ENCODE measurements around the gene NDUFAF8. TPM values are rescaled to one million over a fixed set of nuclear protein-coding genes. Genes with fewer than 3 reads are reported as not detected.

The NDUFAF8 gene
- polyA plus RNA-seq, 3 donors from 2014 or later = 61.2 to 121 (median 67.8) TPM

DNA sequence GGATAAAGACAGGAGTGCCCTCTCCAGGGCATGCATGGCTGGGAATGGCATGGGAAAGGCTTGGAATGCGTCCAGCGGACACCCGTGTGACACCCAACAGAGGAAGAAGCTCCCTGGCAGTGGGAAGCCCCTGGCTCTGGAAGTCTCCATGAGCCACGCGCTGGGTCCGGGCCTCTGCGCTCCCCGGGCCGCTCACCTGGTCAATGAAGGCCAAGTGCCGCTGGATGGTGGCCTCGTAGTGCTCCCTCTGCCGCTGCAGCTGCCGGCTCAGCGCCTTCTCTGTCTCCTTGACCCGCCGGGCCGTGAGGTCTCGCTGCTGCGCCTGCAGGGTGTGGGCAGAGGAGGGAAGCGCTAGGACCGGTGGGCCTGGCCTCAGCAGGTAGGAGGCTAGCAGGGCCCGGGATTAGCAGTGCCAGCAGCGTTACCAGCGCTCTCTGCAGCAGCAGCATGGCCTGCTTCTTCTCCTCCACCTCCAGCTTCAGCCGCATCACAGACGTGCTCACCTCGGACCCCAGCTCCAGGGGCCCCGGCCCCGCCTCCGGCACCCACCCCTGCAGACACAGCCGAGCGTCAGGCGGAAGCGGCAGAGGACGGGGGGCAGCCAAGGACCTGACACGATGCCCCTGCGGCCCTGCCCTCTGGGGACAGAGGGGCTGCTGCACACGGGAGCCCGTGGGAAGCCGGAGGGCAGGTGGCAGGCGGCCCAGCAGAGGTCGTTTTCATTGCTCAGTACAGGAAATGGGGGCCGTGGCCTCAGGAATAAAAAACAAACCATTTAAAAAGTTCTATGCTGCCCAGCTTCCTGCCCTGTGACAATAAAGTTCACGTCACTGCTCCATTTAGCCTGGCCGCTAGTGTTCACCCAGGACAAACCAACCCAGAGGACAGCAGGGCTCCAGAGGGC is 42.4 kb upstream of the NDUFAF8 start:
- no peaks in the 10 kb centered on the region for H3K36me3 Mint-ChIP-seq
- no peaks in the 10 kb centered on the region for H3K4me1 Mint-ChIP-seq
- no peak overlapping the region for H3K4me3 Mint-ChIP-seq
- no peak overlapping the region for H3K27ac Mint-ChIP-seq
- no peak for DNase-seq
- H3K27me3 Mint-ChIP-seq (ENCODE audit: low read depth in 3 of 3) = no peaks in the 10 kb centered on the region
- H3K9me3 Mint-ChIP-seq = no peaks in the 10 kb centered on the region

DNA sequence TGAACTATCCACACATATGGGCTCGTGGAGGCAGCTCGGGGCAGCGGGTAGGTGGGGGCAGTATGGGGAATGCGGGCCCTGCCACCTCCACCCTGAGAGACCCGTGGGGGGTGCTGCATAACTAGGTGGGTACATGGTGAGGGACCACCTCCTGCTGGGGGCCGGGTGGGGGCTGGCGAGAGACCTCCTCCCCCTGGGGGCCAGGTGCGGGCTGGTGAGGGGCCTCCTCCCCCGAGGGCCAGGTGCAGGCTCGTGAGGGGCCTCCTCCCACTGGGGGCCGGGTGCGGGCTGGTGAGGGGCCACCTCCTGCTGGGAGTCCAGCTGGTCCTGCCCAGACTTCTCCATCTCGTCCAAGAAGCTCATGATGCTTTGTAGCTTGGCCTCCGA is 41.7 kb upstream of the NDUFAF8 start:
- no peaks in the 10 kb centered on the region for H3K27me3 Mint-ChIP-seq (ENCODE audit: low read depth in 3 of 3)
- H3K4me3 Mint-ChIP-seq = no peak overlapping the region
- H3K9me3 Mint-ChIP-seq = no peaks in the 10 kb centered on the region
- H3K36me3 Mint-ChIP-seq = no peaks in the 10 kb centered on the region
- H3K27ac Mint-ChIP-seq = no peak overlapping the region
- H3K4me1 Mint-ChIP-seq = no peaks in the 10 kb centered on the region
- DNase-seq = no peak

DNA sequence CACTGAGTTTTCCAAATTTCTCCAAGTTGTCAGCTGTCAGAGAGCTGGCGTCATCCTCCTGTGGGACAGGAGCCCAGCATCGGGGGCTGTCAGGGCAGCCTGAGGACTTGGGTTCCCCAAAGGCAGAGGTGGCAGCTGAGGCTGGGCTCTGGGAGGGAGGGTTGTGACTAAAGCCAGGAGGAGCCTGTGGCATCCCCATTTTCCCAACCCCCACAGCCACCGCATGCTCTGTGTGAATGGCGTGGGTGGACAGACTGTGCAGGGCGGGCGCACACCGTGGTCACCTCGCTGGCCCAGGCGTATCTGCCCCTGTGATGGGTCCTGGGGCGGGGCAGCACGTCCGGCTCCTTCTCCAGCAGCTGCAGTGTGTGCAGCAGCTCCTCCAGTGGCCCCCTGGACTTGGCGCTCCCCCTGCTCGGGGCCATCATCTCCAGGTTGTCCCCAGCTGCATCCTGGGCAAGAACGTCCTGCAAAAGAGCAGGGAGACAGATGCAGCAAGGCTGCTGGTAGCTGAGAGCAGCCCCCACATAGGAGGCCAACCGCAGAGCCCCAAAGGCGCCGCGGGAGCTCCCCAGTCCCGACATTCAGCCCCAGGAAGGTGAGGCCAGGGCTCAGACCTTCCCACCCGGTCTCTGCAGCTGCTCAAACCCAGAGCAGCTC is 41.2 kb upstream of the NDUFAF8 start:
- no peaks in the 10 kb centered on the region for H3K9me3 Mint-ChIP-seq

DNA sequence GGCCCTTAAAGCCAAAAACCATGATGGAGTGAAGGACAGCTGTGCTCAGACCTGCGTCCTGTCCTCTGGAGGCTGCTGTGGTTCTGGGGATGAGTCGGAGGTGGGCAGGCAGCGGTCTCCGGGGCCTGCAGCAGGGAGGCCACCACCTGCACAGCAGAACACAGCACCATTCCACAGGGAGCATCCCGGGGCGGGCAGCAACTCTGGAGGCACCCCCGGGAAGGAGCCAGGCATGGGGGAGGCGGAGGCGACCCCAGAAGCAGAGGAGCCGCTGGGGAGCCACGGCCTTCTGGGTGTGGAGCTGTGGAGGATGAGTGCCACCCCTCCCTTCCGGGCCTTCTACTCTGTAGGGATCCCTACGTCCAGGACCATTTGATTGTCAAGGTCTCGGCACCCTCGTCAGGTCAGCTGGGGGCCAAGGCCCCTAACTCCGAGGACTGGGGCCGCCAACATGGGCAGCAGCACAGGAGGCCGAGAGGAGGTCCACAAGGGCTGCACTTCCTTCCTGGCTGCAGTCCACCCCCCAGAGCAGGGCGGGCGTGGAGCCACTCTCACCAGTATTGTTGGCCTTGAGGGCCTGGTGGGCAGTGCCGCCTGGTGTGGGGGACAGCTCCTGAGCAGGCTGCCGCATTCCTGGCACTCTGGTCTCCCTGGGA is 40.2 kb upstream of the NDUFAF8 start:
- Mint-ChIP-seq H3K9me3 (no peaks in the 10 kb centered on the region), H3K27ac (no peak overlapping the region), H3K36me3 (no peaks in the 10 kb centered on the region), H3K4me3 (no peak overlapping the region), H3K4me1 (no peaks in the 10 kb centered on the region), H3K27me3 (ENCODE audit: low read depth in 3 of 3) (peaks cover 0 to 3% (median 0%) of the 10 kb centered on the region in 3 donors)
- DNase-seq = no peak

More for the DNA sequence above, 41.2 kb upstream of the NDUFAF8 start:
- no peak for DNase-seq
- Mint-ChIP-seq H3K27ac (no peak overlapping the region), H3K4me3 (no peak overlapping the region), H3K27me3 (ENCODE audit: low read depth in 3 of 3) (no peaks in the 10 kb centered on the region), H3K36me3 (no peaks in the 10 kb centered on the region), H3K4me1 (no peaks in the 10 kb centered on the region)

DNA sequence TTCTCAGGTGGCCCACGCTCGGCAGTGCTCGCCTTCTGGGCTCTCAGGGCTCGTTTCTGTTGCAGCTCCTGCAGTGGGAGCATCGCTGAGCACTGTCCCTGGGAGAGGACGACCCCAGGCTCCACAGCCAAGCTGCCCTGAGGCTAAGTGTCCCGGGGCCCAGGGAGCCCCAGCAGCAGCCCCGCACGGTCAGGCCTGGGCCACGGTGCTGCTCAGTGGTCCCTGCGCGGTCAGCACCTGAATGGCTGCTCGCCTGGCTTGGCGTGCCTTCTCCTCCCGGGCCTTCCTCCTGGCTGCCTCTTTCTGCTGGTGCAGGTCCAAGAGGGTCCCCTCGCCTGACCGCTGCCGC is 39.7 kb upstream of the NDUFAF8 start:
- Mint-ChIP-seq H3K27me3 (ENCODE audit: low read depth in 3 of 3) (peaks cover 0 to 3% (median 0%) of the 10 kb centered on the region in 3 donors), H3K27ac (no peak overlapping the region), H3K4me3 (no peak overlapping the region), H3K36me3 (no peaks in the 10 kb centered on the region), H3K9me3 (no peaks in the 10 kb centered on the region), H3K4me1 (no peaks in the 10 kb centered on the region)
- no peak for DNase-seq

DNA sequence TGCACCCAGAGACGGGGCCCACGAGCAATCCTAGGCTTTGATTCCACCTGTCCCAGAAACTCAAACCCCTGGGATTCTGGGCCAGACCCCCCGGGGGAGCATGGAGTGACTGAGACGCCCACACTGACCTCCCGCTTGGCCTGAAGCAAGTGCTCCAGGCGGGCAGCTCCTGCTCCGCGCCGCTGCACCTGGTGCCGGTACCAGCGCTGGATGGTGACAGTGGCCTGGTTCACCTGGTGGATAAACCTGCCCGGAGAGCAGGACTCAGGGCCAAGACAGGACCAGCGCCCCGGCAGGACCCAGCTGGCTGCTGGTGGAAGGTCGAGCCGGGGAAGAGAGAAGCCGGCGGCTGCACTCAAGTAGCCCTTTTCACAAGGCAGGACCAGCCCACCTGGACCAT is 38.9 kb upstream of the NDUFAF8 start:
- no peaks in the 10 kb centered on the region for H3K4me1 Mint-ChIP-seq
- no peak for DNase-seq
- peaks cover 0 to 3% (median 0%) of the 10 kb centered on the region in 3 donors for H3K27me3 Mint-ChIP-seq (ENCODE audit: low read depth in 3 of 3)
- H3K9me3 Mint-ChIP-seq = no peaks in the 10 kb centered on the region
- H3K36me3 Mint-ChIP-seq = no peaks in the 10 kb centered on the region
- no peak overlapping the region for H3K4me3 Mint-ChIP-seq
- H3K27ac Mint-ChIP-seq = no peak overlapping the region

DNA sequence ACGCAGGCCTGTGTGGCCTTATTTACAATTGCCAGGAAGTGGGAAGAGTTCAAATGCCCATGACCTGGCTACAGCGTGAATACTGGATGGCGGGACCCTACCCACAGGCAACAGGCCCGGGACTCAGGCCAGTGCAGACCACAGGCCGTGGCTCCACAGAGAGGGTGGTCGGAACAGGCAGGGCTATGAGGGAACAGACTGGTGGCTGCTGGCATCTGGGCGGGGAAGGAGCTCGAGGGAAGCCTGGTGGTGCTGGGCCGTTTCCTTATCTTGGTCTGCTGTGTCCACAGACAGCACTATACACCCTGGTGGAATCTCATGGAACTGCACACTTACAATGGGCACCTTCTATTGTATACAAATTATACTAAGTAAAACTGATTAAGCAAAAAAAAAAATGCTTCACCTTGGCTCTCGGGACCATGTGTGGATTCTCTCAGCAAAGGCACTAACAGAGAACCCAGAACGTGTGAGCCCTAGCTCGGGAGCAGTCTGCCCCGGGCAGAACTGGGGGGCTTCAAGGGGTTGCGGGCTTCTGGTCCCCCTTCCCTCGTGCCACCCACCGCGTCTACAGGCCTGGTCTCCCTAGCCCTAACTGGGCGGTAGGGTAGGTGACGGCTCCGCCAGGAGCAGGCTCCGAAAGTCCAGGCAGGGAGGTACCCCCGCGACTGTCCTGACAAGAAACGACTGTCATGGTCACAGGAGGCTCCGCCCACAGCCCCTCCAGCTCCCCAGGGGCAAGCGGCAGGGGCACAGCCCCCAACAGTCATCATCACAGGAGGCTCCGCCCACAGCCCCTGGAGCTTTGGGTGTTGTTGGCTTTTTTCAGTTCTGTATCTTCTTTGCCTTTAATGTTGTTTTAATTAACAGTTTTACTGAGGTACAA is 38.2 kb upstream of the NDUFAF8 start:
- no peak overlapping the region for H3K4me3 Mint-ChIP-seq
- H3K27ac Mint-ChIP-seq = no peak overlapping the region
- no peaks in the 10 kb centered on the region for H3K4me1 Mint-ChIP-seq
- no peaks in the 10 kb centered on the region for H3K9me3 Mint-ChIP-seq
- no peak for DNase-seq
- H3K36me3 Mint-ChIP-seq = no peaks in the 10 kb centered on the region
- H3K27me3 Mint-ChIP-seq (ENCODE audit: low read depth in 3 of 3) = peaks cover 0 to 3% (median 0%) of the 10 kb centered on the region in 3 donors

DNA sequence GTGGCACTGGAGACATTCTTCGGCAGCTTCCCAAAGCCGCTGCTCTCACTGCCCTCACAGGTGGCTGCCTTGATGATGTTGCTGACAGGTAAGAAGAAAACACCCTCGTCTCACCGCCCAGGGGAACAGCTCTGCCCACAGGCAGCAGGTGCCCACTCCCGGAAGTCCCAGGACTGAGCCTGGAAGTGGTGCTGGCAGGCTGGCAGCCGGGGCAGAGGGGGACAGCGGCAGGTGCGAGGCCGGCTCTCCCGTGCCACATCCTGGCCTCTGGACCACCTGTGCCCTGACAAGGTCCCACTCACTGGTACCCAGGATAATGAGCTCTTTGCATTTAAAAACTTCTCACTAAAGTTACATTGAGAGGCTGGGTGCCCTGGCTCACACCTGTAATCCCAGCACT is 36.8 kb upstream of the NDUFAF8 start:
- Mint-ChIP-seq H3K36me3 (no peaks in the 10 kb centered on the region), H3K27me3 (ENCODE audit: low read depth in 3 of 3) (peaks cover 0 to 3% (median 0%) of the 10 kb centered on the region in 3 donors), H3K27ac (no peak overlapping the region), H3K4me3 (no peak overlapping the region), H3K4me1 (no peaks in the 10 kb centered on the region), H3K9me3 (no peaks in the 10 kb centered on the region)
- DNase-seq = no peak

DNA sequence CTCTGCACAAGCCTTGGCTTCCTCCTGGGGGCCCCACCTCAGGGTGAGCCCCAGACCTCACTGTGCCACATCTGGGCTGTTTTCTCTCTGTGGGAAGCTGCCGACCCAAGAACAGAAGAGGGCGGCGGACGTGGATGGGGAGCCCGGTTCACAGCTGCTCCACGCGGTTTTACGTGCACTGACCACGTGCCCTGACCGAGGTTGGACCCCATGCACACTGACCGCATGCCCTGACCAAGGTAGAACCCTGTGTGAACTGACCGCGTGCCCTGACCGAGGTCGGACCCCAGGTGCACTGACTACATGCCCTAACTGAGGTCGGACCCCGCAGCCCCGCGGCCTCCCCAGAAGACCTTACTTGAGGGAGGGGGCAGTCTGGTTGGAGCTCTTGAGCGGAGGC is 36.0 kb upstream of the NDUFAF8 start:
- Mint-ChIP-seq H3K27ac (no peak overlapping the region), H3K9me3 (no peaks in the 10 kb centered on the region), H3K36me3 (no peaks in the 10 kb centered on the region), H3K27me3 (ENCODE audit: low read depth in 3 of 3) (peaks cover 0 to 3% (median 0%) of the 10 kb centered on the region in 3 donors), H3K4me1 (no peaks in the 10 kb centered on the region), H3K4me3 (no peak overlapping the region)
- DNase-seq = no peak

DNA sequence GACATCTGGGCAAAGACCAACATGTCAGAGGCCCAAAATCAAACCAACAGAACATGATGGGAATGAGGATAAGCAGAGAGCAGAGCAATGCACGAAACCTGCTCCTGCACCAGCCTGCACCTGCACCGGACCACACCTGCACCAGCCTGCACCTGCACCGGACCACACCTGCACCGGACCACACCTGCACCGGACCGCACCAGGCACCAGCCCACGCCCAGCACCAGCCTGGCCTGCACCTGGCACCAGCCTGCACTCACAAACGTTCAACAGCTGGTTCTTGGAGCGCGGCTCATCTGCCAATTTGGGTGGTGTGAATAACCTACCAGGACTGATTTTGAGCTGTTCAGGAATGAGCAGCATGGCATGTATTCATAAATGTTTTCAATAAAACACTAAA is 34.5 kb upstream of the NDUFAF8 start:
- peaks cover 0 to 3% (median 0%) of the 10 kb centered on the region in 3 donors for H3K27me3 Mint-ChIP-seq (ENCODE audit: low read depth in 3 of 3)
- no peak for DNase-seq
- no peak overlapping the region for H3K4me3 Mint-ChIP-seq
- H3K27ac Mint-ChIP-seq = no peak overlapping the region
- H3K9me3 Mint-ChIP-seq = no peaks in the 10 kb centered on the region
- no peaks in the 10 kb centered on the region for H3K4me1 Mint-ChIP-seq
- H3K36me3 Mint-ChIP-seq = no peaks in the 10 kb centered on the region

DNA sequence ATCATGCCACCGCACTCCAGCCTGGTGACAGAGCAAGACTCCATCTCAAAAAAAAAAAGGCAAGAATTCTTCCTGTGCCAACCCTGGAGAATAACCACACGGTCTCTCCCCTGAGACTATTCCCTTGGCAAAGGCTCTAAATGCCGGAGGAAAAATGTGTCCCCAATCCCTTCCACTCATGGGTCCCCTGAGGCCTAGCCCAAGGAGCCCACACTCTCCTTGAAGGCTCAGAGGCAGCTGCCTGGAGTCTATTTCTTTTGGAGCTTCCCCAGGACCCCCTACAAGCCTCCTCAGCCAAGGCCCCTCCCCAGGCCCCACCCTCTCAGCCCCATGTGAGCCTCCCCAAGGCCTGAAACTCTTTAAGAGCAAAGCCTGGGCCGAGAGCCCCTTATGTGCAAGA is 33.0 kb upstream of the NDUFAF8 start:
- no peaks in the 10 kb centered on the region for H3K36me3 Mint-ChIP-seq
- no peak for DNase-seq
- H3K4me1 Mint-ChIP-seq = no peaks in the 10 kb centered on the region
- no peak overlapping the region for H3K4me3 Mint-ChIP-seq
- H3K27me3 Mint-ChIP-seq (ENCODE audit: low read depth in 3 of 3) = peaks cover 0 to 3% (median 0%) of the 10 kb centered on the region in 3 donors
- H3K9me3 Mint-ChIP-seq = no peaks in the 10 kb centered on the region
- H3K27ac Mint-ChIP-seq = peak overlapping the region in 1 of 6 donors; percentile 40

DNA sequence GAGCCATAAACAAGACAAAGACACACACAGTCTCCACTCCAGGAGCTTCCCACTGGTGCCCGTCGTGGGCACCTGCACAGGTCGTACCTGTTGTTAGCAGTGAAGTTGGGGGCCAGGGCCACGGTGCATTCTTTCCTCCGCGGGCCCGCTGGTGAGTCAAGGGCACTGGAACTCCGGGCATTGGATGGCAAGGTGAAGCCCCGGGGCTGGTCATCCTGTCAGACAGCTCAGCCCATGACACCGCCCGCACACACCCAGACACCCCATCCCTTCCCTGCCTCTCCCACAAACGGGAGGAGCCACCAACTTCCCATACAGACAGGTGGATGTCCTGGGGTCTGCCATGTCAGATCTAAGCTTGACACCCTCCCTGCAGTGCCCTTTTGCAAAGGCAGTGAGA is 32.5 kb upstream of the NDUFAF8 start:
- H3K4me1 Mint-ChIP-seq = no peaks in the 10 kb centered on the region
- H3K4me3 Mint-ChIP-seq = no peak overlapping the region
- peaks cover 0 to 3% (median 0%) of the 10 kb centered on the region in 3 donors for H3K27me3 Mint-ChIP-seq (ENCODE audit: low read depth in 3 of 3)
- H3K36me3 Mint-ChIP-seq = no peaks in the 10 kb centered on the region
- no peak for DNase-seq
- no peak overlapping the region for H3K27ac Mint-ChIP-seq
- H3K9me3 Mint-ChIP-seq = no peaks in the 10 kb centered on the region

All from immature natural killer cell (primary cell).